ENCODE results near the gene TAF3.

- TF ChIP-seq CTCF (IDR thresholded peaks at IDR 0.05; ENCODE audit: poor library complexity): no peak
- no peak for TF ChIP-seq EZH2phosphoT487 (IDR thresholded peaks at IDR 0.05; ENCODE audit: low read depth, severe bottlenecking, unreplicated experiment)
These were observed 44.2 kb upstream of the TAF3 start for GRCh38 chr10:7773845-7774801.

All from hepatocyte (in vitro differentiated cells).